Measurements from ENCODE around the gene PLET1. TPM values are rescaled to one million over a fixed set of nuclear protein-coding genes. Genes with fewer than 3 reads are reported as not detected.

Gene PLET1
- total and polyA plus RNA-seq, 2 of the 4 experiments (the other 2 are of a cell fraction): not detected

DNA sequence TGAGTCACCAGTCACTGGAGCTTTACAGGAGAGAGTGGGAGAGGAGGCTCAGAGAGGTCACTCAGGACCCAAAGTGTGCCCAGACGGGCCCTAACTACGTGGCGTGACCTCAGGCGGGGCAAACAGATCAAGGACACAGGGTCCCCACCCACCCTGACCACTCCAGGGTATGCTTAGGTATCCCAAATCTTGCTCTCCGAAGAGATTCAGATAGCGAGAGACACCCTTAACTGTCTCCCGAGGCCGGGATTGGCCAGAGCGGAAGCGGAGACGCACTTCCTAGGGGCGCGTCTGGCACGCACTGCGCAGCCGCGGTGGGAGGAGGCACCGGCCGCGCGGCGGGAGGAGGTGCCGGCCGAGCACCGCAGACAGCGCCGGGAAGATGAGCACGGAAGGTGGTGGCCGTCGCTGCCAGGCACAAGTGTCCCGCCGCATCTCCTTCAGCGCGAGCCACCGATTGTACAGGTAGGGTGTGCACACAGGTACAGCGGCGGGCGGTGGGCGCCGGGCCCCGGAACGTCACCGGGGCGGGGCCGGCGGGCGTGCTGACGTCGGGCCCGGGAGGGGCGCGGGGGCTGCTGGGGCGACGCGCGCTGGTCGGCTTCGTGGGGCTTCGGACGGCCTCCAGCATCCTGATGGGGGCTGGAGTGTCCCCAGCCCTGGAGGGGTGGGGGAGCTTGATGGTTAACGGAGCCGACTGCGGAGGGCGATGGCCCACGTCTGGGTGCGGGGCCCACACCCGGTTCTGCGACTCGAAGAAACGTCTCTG lies 34.4 kb downstream of the PLET1 start, which contains the start of gene PTS:
PTS (plus strand) TSS at position 367 of the 769 bp plus-strand sequence; CDS start at position 383, 16 bp downstream.
- Histone ChIP-seq H2AK9ac (replicated peaks; ENCODE audit: low read depth, low read length, poor library complexity) (peak within 1 kb of the TSS; percentile 99), H3K79me1 (ENCODE audit: low read depth in 1 of 2, low read length in 2 of 2) (peaks cover 24 to 40% of the 10 kb centered on the region in 2 experiments), H2BK20ac (ENCODE audit: low read depth, low read length) (peak within 1 kb of the TSS; percentile 97), H3K4me2 (ENCODE audit: low read depth, low read length) (peak within 1 kb of the TSS; percentile 98), H2AFZ (replicated peaks; ENCODE audit: low read length, poor library complexity) (peak within 1 kb of the TSS; percentile 100), H3K4me1 (ENCODE audit: control insufficient read depth, insufficient read depth, low read length) (peaks cover 16% of the 10 kb centered on the region), H3K27ac (ENCODE audit: insufficient read depth, low read length) (peak within 1 kb of the TSS; percentile 98), H2BK5ac (ENCODE audit: low read depth, low read length, poor library complexity, severe bottlenecking) (peak within 1 kb of the TSS; percentile 99), H3K9me3 (ENCODE audit: control insufficient read depth, insufficient read depth, low read length) (no peaks in the 10 kb centered on the region), H3K18ac (ENCODE audit: low read depth, low read length) (peak within 1 kb of the TSS; percentile 98), H3K23ac (ENCODE audit: low read depth, low read length) (peak within 1 kb of the TSS; percentile 98), H3K36me3 (ENCODE audit: control insufficient read depth, insufficient read depth, low read length) (peaks cover 4% of the 10 kb centered on the region; the same call in 1 of the 2 replicates), H2AK5ac (ENCODE audit: low read depth, low read length) (peak within 1 kb of the TSS; percentile 97), H4K8ac (ENCODE audit: low read depth in 2 of 2, low read length in 2 of 2) (peak within 1 kb of the TSS; percentile 86 to 100), H3K9me1 (ENCODE audit: insufficient read depth, low read length) (no peaks in the 10 kb centered on the region; the same call in 1 of the 2 replicates), H3K4me3 (ENCODE audit: insufficient read depth, low read depth, low read length) (peak within 1 kb of the TSS; percentile 93), H2BK120ac (ENCODE audit: low read depth, low read length) (peak within 1 kb of the TSS; percentile 100), H3K14ac (replicated peaks; ENCODE audit: low read depth, low read length) (peak within 1 kb of the TSS; percentile 100), H3K27me3 (ENCODE audit: control insufficient read depth, insufficient read depth, low read length) (no peaks in the 10 kb centered on the region), H4K5ac (ENCODE audit: low read depth, low read length) (peak within 1 kb of the TSS; percentile 100), H3K4ac (ENCODE audit: low read depth, low read length) (peak within 1 kb of the TSS; percentile 100), H4K20me1 (ENCODE audit: insufficient read depth, low read length) (peaks cover 6% of the 10 kb centered on the region; the same call in 1 of the 2 replicates), H2BK15ac (ENCODE audit: low read depth, low read length) (peak within 1 kb of the TSS; percentile 99), H3K9ac (ENCODE audit: low read depth, low read length) (peak within 1 kb of the TSS; percentile 98), H4K91ac (ENCODE audit: insufficient read depth, low read depth, low read length) (peak within 1 kb of the TSS; percentile 99), H3K56ac (ENCODE audit: extremely low read depth, insufficient read depth, low read length) (peak within 1 kb of the TSS; percentile 94)
- WGBS, 2 experiments (ENCODE audit: extremely low coverage in 2 of 2, insufficient read length in 1 of 2): 0% methylated on average over 34 of the region's 70 CpGs; no CpG with 5 or more reads in 1 of the 2 experiments
- dilution Hi-C loops (cut with HindIII; ENCODE audit: low sequenced_read_pairs, unreplicated experiment) (no loop called here), in situ Hi-C loops (cut with MboI; ENCODE audit: low sequenced_read_pairs) (loop anchor here (10.0 kb wide), 2 partner anchors 139 to 1059 kb away; no protein-coding TSS in a partner anchor), intact Hi-C loops (cut with micrococcal nuclease) (loop anchor here (2.0 to 10.0 kb wide), 3 partner anchors 41 to 351 kb away; partner anchors contain the start of genes ALG9, CFAP68 and FDXACB1)
- ChIA-PET POLR2A (ENCODE audit: unreplicated experiment) (no interaction called here), CTCF (interaction anchor here (1.1 to 1.3 kb wide), 2 partner anchors 53 to 54 kb away, joined by 4 read pairs; no protein-coding TSS in a partner anchor)
- no peak for TF ChIP-seq BHLHE40 (IDR thresholded peaks at IDR 0.05; ENCODE audit: low read depth, low read length)
- peak; percentile 72; the same call in 1 of the 2 replicates for TF ChIP-seq MAZ (IDR thresholded peaks at IDR 0.05; ENCODE audit: borderline replicate concordance, low read depth, low read length)
- peak; percentile 93 for TF ChIP-seq POLR2A (IDR thresholded peaks at IDR 0.05; ENCODE audit: low read depth, low read length)
- ATAC-seq (ENCODE audit: low read depth) (peak; percentile 94), DNase-seq (peak; percentile 82)
- no TSS peak for BruUV-seq (replicated peaks)
